GM12878 (cell line): Measurements from ENCODE around the gene ARFGAP2. TPM values are rescaled to one million over a fixed set of nuclear protein-coding genes. Genes with fewer than 3 reads are reported as not detected.

Experiments used
- ATF2 ChIP-seq: IDR thresholded peaks from 2 replicates; pipeline ENCODE4 v1.6.1; 2012; ENCODE audit warnings: low read length, inconsistent platforms
- BHLHE40 ChIP-seq, 2 experiments: fragments of 450-650 bp in 1 of 2; IDR thresholded peaks; 2 replicates each; pipeline ENCODE4 v1.6.1; 2011 to 2017; ENCODE audit warnings: low read depth in 2 of 2, borderline replicate concordance in 1 of 2, improper control_type of control experiment in 1 of 2, low read length in 1 of 2, mild to moderate bottlenecking in 1 of 2
- CBFB ChIP-seq: IDR thresholded peaks from 2 replicates; pipeline ENCODE4 v1.6.1; 2016; ENCODE audit warnings: antibody characterized with exemption, low read depth
- ELK1 ChIP-seq: IDR thresholded peaks from 2 replicates; pipeline ENCODE4 v1.6.1; 2012; ENCODE audit warnings: low read depth, low read length, improper control_type of control experiment
- HDAC2 ChIP-seq: fragments of 200-600 bp; sonication (generic); IDR thresholded peaks from 2 replicates; pipeline ENCODE4 v1.6.1; 2017
- IRF3 ChIP-seq: fragments of 450-650 bp; IDR thresholded peaks from 2 replicates; pipeline ENCODE4 v1.6.1; 2014; ENCODE audit warnings: mild to moderate bottlenecking
- MTA3 ChIP-seq: IDR thresholded peaks from 2 replicates; pipeline ENCODE4 v1.6.1; 2012; ENCODE audit warnings: low read length, inconsistent platforms, borderline replicate concordance
- PAX5 ChIP-seq: IDR thresholded peaks from 2 replicates; pipeline ENCODE4 v1.6.1; 2011; ENCODE audit warnings: low read depth, low read length, borderline replicate concordance
- PBX3 ChIP-seq: IDR thresholded peaks from 2 replicates; pipeline ENCODE4 v1.6.1; 2011; ENCODE audit warnings: mild to moderate bottlenecking, low read depth, low read length, moderate library complexity; ENCODE audit not compliant: insufficient replicate concordance
- POLR2AphosphoS5 ChIP-seq: IDR thresholded peaks from 2 replicates; pipeline ENCODE4 v1.6.1; 2011; ENCODE audit warnings: mild to moderate bottlenecking, low read length, inconsistent platforms
- POU2F2 ChIP-seq: IDR thresholded peaks from 3 replicates; pipeline ENCODE4 v1.6.1; 2011; ENCODE audit warnings: low read depth, mild to moderate bottlenecking, low read length, borderline replicate concordance
- RAD21 ChIP-seq: IDR thresholded peaks from 2 replicates; pipeline ENCODE4 v1.6.1; 2011; ENCODE audit warnings: mild to moderate bottlenecking, low read depth, low read length, moderate library complexity; ENCODE audit not compliant: insufficient read depth
- RBBP5 ChIP-seq: fragments of 200-600 bp; sonication (generic); conservative IDR thresholded peaks from 2 replicates; pipeline ENCODE4 v1.6.1; 2016
- RUNX3 ChIP-seq: IDR thresholded peaks from 2 replicates; pipeline ENCODE4 v1.6.1; 2012; ENCODE audit warnings: low read length, inconsistent platforms
- SREBF1 ChIP-seq: IDR thresholded peaks from 2 replicates; pipeline ENCODE4 v1.6.1; 2012; ENCODE audit warnings: mild to moderate bottlenecking, low read length
- TCF12 ChIP-seq: IDR thresholded peaks from 2 replicates; pipeline ENCODE4 v1.6.1; 2011; ENCODE audit warnings: low read depth, mild to moderate bottlenecking, low read length
- YY1 ChIP-seq: IDR thresholded peaks from 2 replicates; pipeline ENCODE4 v1.6.1; 2011; ENCODE audit warnings: low read depth, mild to moderate bottlenecking, low read length
- ZBTB4 ChIP-seq: fragments of 450-650 bp; formaldehyde crosslinking; IDR thresholded peaks from 2 replicates; pipeline ENCODE4 v1.4.0; 2022; ENCODE audit warnings: mild to moderate bottlenecking, moderate library complexity
- ZNF274 ChIP-seq: IDR thresholded peaks from one replicate; pipeline ENCODE4 v1.8.0; 2011; ENCODE audit not compliant: insufficient read length, insufficient read depth
- polyA plus RNA-seq, 11 experiments: library from polyadenylated mRNA; depleted of rRNA in 4 of 11; unstranded in 6 of 11; stranded (reverse) in 5 of 11; fragments of >200 nt; fragmentation: Nextera tagmentation in 4 of 11; fragmentation: Illumina TruSeq in 1 of 11; extraction: Ambion mirVana in 4 of 11; extraction: Trizol in 1 of 11; gene quantifications; 1 replicate in 1 of 11; 2 replicates in 10 of 11; pipeline versions ENCODE4 v1.2.1 to v1.2.3, GENCODE V29; 2011 to 2016; ENCODE audit warnings: inconsistent platforms in 2 of 11, missing spikeins in 2 of 11, low read depth in 1 of 11
- total RNA-seq, 4 experiments: library from RNA; depleted of rRNA in 3 of 4; stranded (reverse); fragments of >200 nt in 3 of 4; fragmentation: Illumina TruSeq in 1 of 4; extraction: Trizol in 1 of 4; gene quantifications; 2 replicates each; pipeline versions ENCODE4 v1.2.1 to v1.2.3, GENCODE V29; 2013 to 2021

ARFGAP2 gene
- total and polyA plus RNA-seq, 10 of the 15 experiments (the other 5 are each of a cell fraction or from before 2014, with no cell fraction given), result 20.9 to 100 (median 75.5) TPM

GRCh38 chr11:47177229-47177845 is 658 bp upstream of the ARFGAP2 start (continued):
- TF ChIP-seq PBX3 (no peak), SREBF1 (no peak), CBFB (no peak), YY1 (no peak), RBBP5 (no peak), RAD21 (peak; percentile 65), ATF2 (no peak), ELK1 (no peak), POLR2AphosphoS5 (no peak), RUNX3 (no peak), HDAC2 (no peak), PAX5 (no peak), POU2F2 (peak; percentile 21; the same call in 1 of the 3 replicates), ZNF274 (no peak), TCF12 (no peak), ZBTB4 (CRISPR knock-in tag) (no peak), BHLHE40 (IDR thresholded peaks at IDR 0.05; ENCODE audit: borderline replicate concordance in 1 of 2, low read depth in 2 of 2, low read length in 1 of 2) (peak in 1 of 2 experiments; percentile 0; a peak in 1 of 4 replicates), MTA3 (no peak), IRF3 (no peak)
